Calu3 (cell line): ENCODE data around the gene SEC16A. TPM values are rescaled to one million over a fixed set of nuclear protein-coding genes. Genes with fewer than 3 reads are reported as not detected.

ENCODE experiments used
- BruUV-seq: library from RNA; stranded (reverse); fragments of 400-500 nt; replicated peaks from 2 replicates; lab custom pipeline; 2021; lab: Mats Ljungman, UMichigan
- CTCF ChIA-PET: fragments of 300-600 bp; sonication (Branson Sonifier 250); formaldehyde crosslinking; loops from one replicate; lab custom pipeline; 2022; ENCODE audit warnings: antibody characterized with exemption; lab: Charles Lee
- DNase-seq: peaks from one replicate; pipeline ENCODE4 v3.0.0; 2022
- H3K27ac Mint-ChIP-seq: one replicate; pipeline ENCODE4 v1.8.0; 2022; ENCODE audit warnings: mixed read lengths; ENCODE audit not compliant: unreplicated experiment
- H3K27me3 Mint-ChIP-seq: one replicate; pipeline ENCODE4 v1.8.0; 2022; ENCODE audit warnings: mixed read lengths; ENCODE audit not compliant: unreplicated experiment
- H3K36me3 Mint-ChIP-seq: one replicate; pipeline ENCODE4 v1.8.0; 2022; ENCODE audit warnings: mild to moderate bottlenecking, moderate library complexity, mixed read lengths; ENCODE audit not compliant: insufficient read depth, unreplicated experiment
- H3K4me1 Mint-ChIP-seq: one replicate; pipeline ENCODE4 v1.8.0; 2022; ENCODE audit warnings: mild to moderate bottlenecking, low read depth, mixed read lengths; ENCODE audit not compliant: unreplicated experiment
- H3K4me3 Mint-ChIP-seq: one replicate; pipeline ENCODE4 v1.8.0; 2022; ENCODE audit warnings: mild to moderate bottlenecking, low read depth, moderate library complexity, mixed read lengths; ENCODE audit not compliant: unreplicated experiment
- H3K9me3 Mint-ChIP-seq: one replicate; pipeline ENCODE4 v1.8.0; 2022; ENCODE audit warnings: low read depth, mixed read lengths; ENCODE audit not compliant: unreplicated experiment
- CTCF ChIP-seq: fragments of 200-600 bp; IDR thresholded peaks from one replicate; pipeline ENCODE4 v1.8.0; 2022; ENCODE audit warnings: antibody characterized with exemption; ENCODE audit not compliant: unreplicated experiment
- intact Hi-C: fragments of 100-400 bp; cut with micrococcal nuclease; formaldehyde crosslinking; loops from one replicate; pipeline ENCODE4 v1.10.0; 2022; ENCODE audit not compliant: unreplicated experiment
- total RNA-seq: library from RNA; stranded (reverse); gene quantifications from 2 replicates; pipeline ENCODE4 v1.2.3, GENCODE V29; 2022

The SEC16A gene
- total RNA-seq, 1 experiment from 2014 or later: 48.9 TPM

GRCh38 chr9:136530461-136531089 lies 47.7 kb upstream of the SEC16A start:
- Mint-ChIP-seq H3K27me3 (no peaks in the 10 kb centered on the region), H3K4me3 (no peak overlapping the region), H3K4me1 (no peaks in the 10 kb centered on the region), H3K9me3 (no peaks in the 10 kb centered on the region), H3K36me3 (peaks cover 8% of the 10 kb centered on the region), H3K27ac (no peak overlapping the region)
- TF ChIP-seq CTCF: no peak
- BruUV-seq: no TSS peak
- CTCF ChIA-PET: no interaction called here
- intact Hi-C loops: no loop called here
- DNase-seq: no peak

GRCh38 chr9:136529516-136530460 lies 46.9 kb upstream of the SEC16A start:
- Mint-ChIP-seq H3K36me3 (peaks cover 8% of the 10 kb centered on the region), H3K4me1 (no peaks in the 10 kb centered on the region), H3K4me3 (no peak overlapping the region), H3K27ac (no peak overlapping the region), H3K9me3 (no peaks in the 10 kb centered on the region), H3K27me3 (no peaks in the 10 kb centered on the region)
- no peak for DNase-seq
- intact Hi-C loops: no loop called here
- BruUV-seq: no TSS peak
- CTCF ChIA-PET: no interaction called here
- no peak for TF ChIP-seq CTCF

GRCh38 chr9:136528716-136529341 lies 46.0 kb upstream of the SEC16A start:
- BruUV-seq: no TSS peak
- peaks cover 8% of the 10 kb centered on the region for H3K36me3 Mint-ChIP-seq
- DNase-seq: no peak
- TF ChIP-seq CTCF: no peak
- no peaks in the 10 kb centered on the region for H3K9me3 Mint-ChIP-seq
- no peak overlapping the region for H3K27ac Mint-ChIP-seq
- no peak overlapping the region for H3K4me3 Mint-ChIP-seq
- CTCF ChIA-PET: no interaction called here
- no peaks in the 10 kb centered on the region for H3K27me3 Mint-ChIP-seq
- intact Hi-C loops: no loop called here
- no peaks in the 10 kb centered on the region for H3K4me1 Mint-ChIP-seq
